ENCODE measurements around the gene OPA1. TPM values are rescaled to one million over a fixed set of nuclear protein-coding genes. Genes with fewer than 3 reads are reported as not detected.

OPA1 gene
- total RNA-seq, 1 experiment from 2014 or later = 93.8 TPM

GRCh38 chr3:193727089-193727488 is 134.1 kb downstream of the OPA1 start:
- H3F3A ChIP-seq (ENCODE audit: low read length, unreplicated experiment) = no peaks in the 10 kb centered on the region
- no peaks in the 10 kb centered on the region for H3K9me2 ChIP-seq (replicated peaks; ENCODE audit: low read length)
- BruUV-seq (replicated peaks) = no TSS peak
- intact Hi-C loops (cut with micrococcal nuclease) = no loop called here
- no peaks in the 10 kb centered on the region for H3K9me3 ChIP-seq (ENCODE audit: low read length)
- H3K36me3 ChIP-seq (ENCODE audit: low read depth, low read length) = no peaks in the 10 kb centered on the region
- CTCF ChIA-PET = no interaction called here
- no peaks in the 10 kb centered on the region for H3K27me3 ChIP-seq (ENCODE audit: low read length)
- TF ChIP-seq EZH2 (IDR thresholded peaks at IDR 0.05; ENCODE audit: low read length, unreplicated experiment) = no peak
- no peak for TF ChIP-seq EZH2phosphoT487 (IDR thresholded peaks at IDR 0.05; ENCODE audit: borderline replicate concordance, low read length)
- TF ChIP-seq, protein P1, sequence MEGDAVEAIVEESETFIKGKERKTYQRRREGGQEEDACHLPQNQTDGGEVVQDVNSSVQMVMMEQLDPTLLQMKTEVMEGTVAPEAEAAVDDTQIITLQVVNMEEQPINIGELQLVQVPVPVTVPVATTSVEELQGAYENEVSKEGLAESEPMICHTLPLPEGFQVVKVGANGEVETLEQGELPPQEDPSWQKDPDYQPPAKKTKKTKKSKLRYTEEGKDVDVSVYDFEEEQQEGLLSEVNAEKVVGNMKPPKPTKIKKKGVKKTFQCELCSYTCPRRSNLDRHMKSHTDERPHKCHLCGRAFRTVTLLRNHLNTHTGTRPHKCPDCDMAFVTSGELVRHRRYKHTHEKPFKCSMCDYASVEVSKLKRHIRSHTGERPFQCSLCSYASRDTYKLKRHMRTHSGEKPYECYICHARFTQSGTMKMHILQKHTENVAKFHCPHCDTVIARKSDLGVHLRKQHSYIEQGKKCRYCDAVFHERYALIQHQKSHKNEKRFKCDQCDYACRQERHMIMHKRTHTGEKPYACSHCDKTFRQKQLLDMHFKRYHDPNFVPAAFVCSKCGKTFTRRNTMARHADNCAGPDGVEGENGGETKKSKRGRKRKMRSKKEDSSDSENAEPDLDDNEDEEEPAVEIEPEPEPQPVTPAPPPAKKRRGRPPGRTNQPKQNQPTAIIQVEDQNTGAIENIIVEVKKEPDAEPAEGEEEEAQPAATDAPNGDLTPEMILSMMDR (conservative IDR thresholded peaks at IDR 0.05; ENCODE audit: low read depth, low read length) = no peak
- no peak overlapping the region for H3K9ac ChIP-seq (ENCODE audit: low read length)
- POLR2A ChIA-PET (ENCODE audit: unreplicated experiment) = no interaction called here
- H3K79me2 ChIP-seq (ENCODE audit: low read length) = no peaks in the 10 kb centered on the region
- H3K4me1 ChIP-seq (ENCODE audit: insufficient read depth, low read length) = peaks cover 2% of the 10 kb centered on the region
- no peak overlapping the region for H3K4me2 ChIP-seq (ENCODE audit: low read length)
- ATAC-seq (no peak), DNase-seq (no peak)
- no peaks in the 10 kb centered on the region for H4K20me1 ChIP-seq (ENCODE audit: low read length)
- no peak overlapping the region for H2AFZ ChIP-seq (ENCODE audit: low read length)
- no peak overlapping the region for H3K27ac ChIP-seq (ENCODE audit: low read length)
- no peak overlapping the region for H3K4me3 ChIP-seq (ENCODE audit: low read length)

DNA sequence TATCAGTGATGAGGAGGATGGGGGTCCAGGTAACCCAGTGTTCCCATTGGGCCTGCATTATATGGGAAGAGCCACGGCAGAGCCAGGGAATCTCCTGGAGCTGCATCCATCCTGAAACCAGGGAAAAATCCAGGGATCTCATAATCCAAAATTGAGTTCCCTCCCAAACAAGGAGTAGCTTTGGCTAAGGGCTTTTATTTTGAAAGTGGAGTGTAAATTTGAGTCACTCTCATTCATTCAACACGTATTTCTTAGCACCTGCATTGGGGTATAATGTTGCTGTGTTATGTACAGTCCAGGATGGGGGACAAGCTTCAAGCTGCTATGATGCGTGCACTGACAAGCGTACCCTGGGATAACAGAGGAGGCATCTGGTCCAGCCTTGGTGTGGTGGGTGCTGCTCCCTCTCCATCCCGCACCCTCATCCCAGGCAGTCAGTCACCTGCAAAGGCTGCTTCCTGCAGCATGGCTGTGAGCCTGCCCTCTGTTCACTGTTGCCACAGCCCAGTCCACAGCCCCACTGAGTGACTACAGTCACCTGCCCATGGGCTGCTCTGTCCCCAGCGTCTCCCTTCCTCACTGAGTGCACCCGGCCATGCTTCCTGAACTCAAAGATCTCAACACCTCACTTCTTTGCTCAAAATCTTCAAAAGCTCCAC is 135.6 kb downstream of the OPA1 start:
- H2AFZ ChIP-seq (ENCODE audit: low read length) = no peak overlapping the region
- H3K79me2 ChIP-seq (ENCODE audit: low read length) = no peaks in the 10 kb centered on the region
- H3K9me3 ChIP-seq (ENCODE audit: low read length) = no peaks in the 10 kb centered on the region
- H3K9me2 ChIP-seq (replicated peaks; ENCODE audit: low read length) = no peaks in the 10 kb centered on the region
- H4K20me1 ChIP-seq (ENCODE audit: low read length) = no peaks in the 10 kb centered on the region
- TF ChIP-seq, protein P1 (conservative IDR thresholded peaks at IDR 0.05; ENCODE audit: low read depth, low read length) = no peak
- TF ChIP-seq EZH2phosphoT487 (IDR thresholded peaks at IDR 0.05; ENCODE audit: borderline replicate concordance, low read length) = no peak
- ChIA-PET POLR2A (ENCODE audit: unreplicated experiment) (no interaction called here), CTCF (no interaction called here)
- no peak overlapping the region for H3K9ac ChIP-seq (ENCODE audit: low read length)
- no peak overlapping the region for H3K4me2 ChIP-seq (ENCODE audit: low read length)
- no peaks in the 10 kb centered on the region for H3K36me3 ChIP-seq (ENCODE audit: low read depth, low read length)
- H3K4me1 ChIP-seq (ENCODE audit: insufficient read depth, low read length) = peaks cover 12% of the 10 kb centered on the region
- H3K4me3 ChIP-seq (ENCODE audit: low read length) = no peak overlapping the region
- ATAC-seq (no peak), DNase-seq (no peak)
- no peaks in the 10 kb centered on the region for H3K27me3 ChIP-seq (ENCODE audit: low read length)
- no TSS peak for BruUV-seq (replicated peaks)
- H3F3A ChIP-seq (ENCODE audit: low read length, unreplicated experiment) = no peaks in the 10 kb centered on the region
- intact Hi-C loops (cut with micrococcal nuclease) = no loop called here
- H3K27ac ChIP-seq (ENCODE audit: low read length) = no peak overlapping the region

DNA sequence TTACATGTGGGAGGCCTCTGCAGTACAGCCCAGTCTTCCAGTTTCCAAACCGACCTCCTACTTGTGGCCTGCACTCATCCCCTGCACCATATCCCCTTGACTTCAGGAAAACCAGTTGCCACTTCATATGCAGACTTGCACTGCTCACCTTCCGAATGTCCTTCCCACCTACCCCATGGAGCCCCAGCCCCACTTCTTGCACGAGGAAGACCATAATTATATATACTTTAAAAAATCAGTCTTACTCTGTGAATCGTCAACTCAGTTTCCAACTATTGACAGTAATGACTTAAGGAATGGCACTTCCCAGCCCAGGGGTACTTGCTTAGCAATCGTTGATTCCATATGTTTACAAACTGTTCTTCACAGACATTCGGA is 136.1 kb downstream of the OPA1 start:
- intact Hi-C loops (cut with micrococcal nuclease) = no loop called here
- Histone ChIP-seq H3F3A (ENCODE audit: low read length, unreplicated experiment) (no peaks in the 10 kb centered on the region), H2AFZ (ENCODE audit: low read length) (no peak overlapping the region), H3K9me3 (ENCODE audit: low read length) (no peaks in the 10 kb centered on the region), H3K9ac (ENCODE audit: low read length) (no peak overlapping the region), H3K27ac (ENCODE audit: low read length) (no peak overlapping the region), H3K9me2 (replicated peaks; ENCODE audit: low read length) (no peaks in the 10 kb centered on the region), H4K20me1 (ENCODE audit: low read length) (no peaks in the 10 kb centered on the region), H3K4me3 (ENCODE audit: low read length) (no peak overlapping the region), H3K36me3 (ENCODE audit: low read depth, low read length) (no peaks in the 10 kb centered on the region), H3K4me1 (ENCODE audit: insufficient read depth, low read length) (peaks cover 12% of the 10 kb centered on the region), H3K4me2 (ENCODE audit: low read length) (no peak overlapping the region), H3K79me2 (ENCODE audit: low read length) (no peaks in the 10 kb centered on the region), H3K27me3 (ENCODE audit: low read length) (no peaks in the 10 kb centered on the region)
- TF ChIP-seq EZH2phosphoT487 (IDR thresholded peaks at IDR 0.05; ENCODE audit: borderline replicate concordance, low read length) (no peak), EZH2 (IDR thresholded peaks at IDR 0.05; ENCODE audit: low read length, unreplicated experiment) (no peak)
- TF ChIP-seq, protein P1 (conservative IDR thresholded peaks at IDR 0.05; ENCODE audit: low read depth, low read length) = no peak
- POLR2A ChIA-PET (ENCODE audit: unreplicated experiment) = no interaction called here
- DNase-seq (no peak), ATAC-seq (no peak)
- CTCF ChIA-PET = no interaction called here
- BruUV-seq (replicated peaks) = no TSS peak
